Measurements from ENCODE around the gene NCAM1. TPM values are rescaled to one million over a fixed set of nuclear protein-coding genes. Genes with fewer than 3 reads are reported as not detected.

Gene NCAM1
- total and polyA plus RNA-seq, 2 experiments from 2014 or later = 0.76 to 1.6 TPM

GRCh38 chr11:113124006-113124405, 162.8 kb downstream of the NCAM1 start:
- H3K4me2 ChIP-seq = no peak overlapping the region
- no peaks in the 10 kb centered on the region for H3K9me3 Mint-ChIP-seq

More at GRCh38 chr11:113124006-113124405, 162.8 kb downstream of the NCAM1 start:
- H3K9me2 ChIP-seq (ENCODE audit: insufficient read depth) = no peaks in the 10 kb centered on the region
- Mint-ChIP-seq H3K4me3 (no peak overlapping the region), H3K4me1 (peaks cover 16% of the 10 kb centered on the region), H3K27ac (no peak overlapping the region), H3K27me3 (ENCODE audit: insufficient read depth, low read depth, poor library complexity) (peaks cover 1% of the 10 kb centered on the region), H3K36me3 (ENCODE audit: low read depth) (no peaks in the 10 kb centered on the region)
- ATAC-seq (no peak), DNase-seq (ENCODE audit: low spot score) (no peak)
- H3K36me3 ChIP-seq (ENCODE audit: insufficient read depth) = no peaks in the 10 kb centered on the region
- H3K4me1 ChIP-seq (ENCODE audit: insufficient read depth) = 0 out of 2 replicates have a peak, but pooled peaks cover 5% of the 10 kb centered on the region
- H2AFZ ChIP-seq = no peak overlapping the region
- TF ChIP-seq EZH2 (IDR thresholded peaks at IDR 0.05; ENCODE audit: low read depth, unreplicated experiment) = no peak
- no peak for TF ChIP-seq POLR2AphosphoS5 (IDR thresholded peaks at IDR 0.05; ENCODE audit: low read depth)
- no peak for TF ChIP-seq EZH2phosphoT487 (IDR thresholded peaks at IDR 0.05; ENCODE audit: unreplicated experiment)
- TF ChIP-seq ZNF114 (CRISPR knock-in tag; IDR thresholded peaks at IDR 0.05) = no peak
- no peak for TF ChIP-seq JUNB (IDR thresholded peaks at IDR 0.05; ENCODE audit: unreplicated experiment)
- no peak for TF ChIP-seq CREB1 (CRISPR knock-in tag; IDR thresholded peaks at IDR 0.05; ENCODE audit: low read depth)
- TF ChIP-seq NANOG (IDR thresholded peaks at IDR 0.05; ENCODE audit: borderline replicate concordance) = no peak
- no peak for TF ChIP-seq REST (IDR thresholded peaks at IDR 0.05; ENCODE audit: unreplicated experiment)
- TF ChIP-seq ZNF331 (CRISPR knock-in tag; IDR thresholded peaks at IDR 0.05; ENCODE audit: low read depth) = no peak
- no peak for TF ChIP-seq STAT1 (IDR thresholded peaks at IDR 0.05; ENCODE audit: unreplicated experiment)
- no peak for TF ChIP-seq ZNF462 (CRISPR knock-in tag; IDR thresholded peaks at IDR 0.05)
- no peak for TF ChIP-seq CTCF (conservative IDR thresholded peaks at IDR 0.05; ENCODE audit: low read depth in 2 of 2)
- no peak for TF ChIP-seq ETS1 (IDR thresholded peaks at IDR 0.05)
- H3K27me3 ChIP-seq (ENCODE audit: insufficient read depth) = no peaks in the 10 kb centered on the region
- no peaks in the 10 kb centered on the region for H3K79me2 ChIP-seq (replicated peaks; ENCODE audit: insufficient read depth)
- no peak overlapping the region for H3K27ac ChIP-seq (ENCODE audit: low read depth)
- H3F3A ChIP-seq (replicated peaks; ENCODE audit: low read depth) = no peaks in the 10 kb centered on the region
- no peaks in the 10 kb centered on the region for H4K20me1 ChIP-seq (replicated peaks; ENCODE audit: insufficient read depth)
- H3K4me3 ChIP-seq = no peak overlapping the region
